ENCODE results near the gene NF2. TPM values are rescaled to one million over a fixed set of nuclear protein-coding genes. Genes with fewer than 3 reads are reported as not detected.

The NF2 gene
- total RNA-seq, 1 experiment from 2014 or later = 50.9 TPM

DNA sequence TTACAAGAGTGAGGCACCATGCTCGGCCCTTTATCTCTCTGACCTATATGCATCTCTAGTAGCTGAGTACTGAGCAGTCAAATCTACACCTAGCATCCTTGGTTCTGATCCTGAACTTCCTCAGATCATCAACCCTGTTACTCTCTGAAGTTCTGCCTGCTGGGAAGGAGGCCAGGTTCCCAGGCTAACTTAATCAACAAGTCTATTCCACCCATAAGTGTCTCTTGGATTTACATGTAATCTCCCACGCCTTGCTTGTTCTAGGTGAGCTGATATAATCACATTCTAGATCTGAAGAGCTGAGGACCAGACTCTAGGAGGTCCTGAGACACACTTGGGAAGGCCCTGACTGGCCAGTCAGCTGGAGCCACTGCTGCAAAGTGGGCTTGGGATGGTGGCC, 138.5 kb downstream of the NF2 start:
- H3K27ac Mint-ChIP-seq = 0 out of 7 replicates have a peak overlapping the region, but pooled peaks of 2 of the 3 experiments have one; percentile 27 to 68
- no CpG with 5 or more reads among the region's 2 CpGs for WGBS (ENCODE audit: extremely low coverage, insufficient read length, low lambda C conversion rate)

More for the DNA sequence above, 138.5 kb downstream of the NF2 start:
- Histone ChIP-seq H3K4ac (ENCODE audit: low read depth, low read length) (no peak overlapping the region), H4K5ac (ENCODE audit: insufficient read length, low read depth, low read length) (no peak overlapping the region), H4K8ac (replicated peaks; ENCODE audit: insufficient read length, low read depth, low read length) (no peak overlapping the region), H3K23ac (ENCODE audit: insufficient read length, low read depth, low read length) (no peak overlapping the region), H3K14ac (ENCODE audit: insufficient read depth, low read length) (no peak overlapping the region), H3K4me1 (ENCODE audit: insufficient read depth, low read length) (no peaks in the 10 kb centered on the region), H2AFZ (ENCODE audit: low read length) (no peak overlapping the region), H3K23me2 (ENCODE audit: insufficient read length, low read depth, low read length, poor library complexity, severe bottlenecking) (peaks cover 4% of the 10 kb centered on the region), H3K4me2 (ENCODE audit: insufficient read depth, insufficient read length, low read length) (no peak overlapping the region), H3K27me3 (ENCODE audit: insufficient read depth, low read length) (no peaks in the 10 kb centered on the region), H2BK5ac (ENCODE audit: insufficient read length, low read length) (no peak overlapping the region), H3K79me2 (ENCODE audit: insufficient read depth, low read length) (no peaks in the 10 kb centered on the region), H3K79me1 (ENCODE audit: insufficient read depth, low read depth, low read length, poor library complexity, severe bottlenecking) (no peaks in the 10 kb centered on the region), H2BK12ac (ENCODE audit: insufficient read length, low read depth, low read length) (no peak overlapping the region), H3K27ac (ENCODE audit: insufficient read length, low read depth, low read length) (no peak overlapping the region), H3K9me3 (ENCODE audit: control insufficient read depth, low read depth, low read length) (no peaks in the 10 kb centered on the region), H4K20me1 (ENCODE audit: control insufficient read depth, insufficient read depth, insufficient read length) (no peaks in the 10 kb centered on the region), H3T11ph (ENCODE audit: low read length) (no peak overlapping the region), H3K18ac (ENCODE audit: insufficient read length, low read depth, low read length) (no peak overlapping the region), H3K9ac (ENCODE audit: extremely low read depth, insufficient read length, low read length) (no peak overlapping the region), H2AK5ac (ENCODE audit: insufficient read length, low read length) (no peak overlapping the region), H3K56ac (ENCODE audit: insufficient read length, low read depth, low read length) (no peak overlapping the region), H4K91ac (ENCODE audit: insufficient read length, low read depth, low read length) (no peak overlapping the region), H2BK15ac (ENCODE audit: low read depth, low read length) (no peak overlapping the region), H2BK120ac (ENCODE audit: low read depth, low read length, poor library complexity, severe bottlenecking) (no peak overlapping the region), H2BK20ac (ENCODE audit: low read depth, low read length, poor library complexity, severe bottlenecking) (no peak overlapping the region)
- peaks cover 3% of the 10 kb centered on the region in 2 experiments; a peak in 3 of 5 replicates for H3K9me3 Mint-ChIP-seq
- H3K4me1 Mint-ChIP-seq = peaks cover 0 to 4% of the 10 kb centered on the region in 2 experiments; a peak in 2 of 4 replicates
- H3K4me3 Mint-ChIP-seq = no peak overlapping the region
- no peaks in the 10 kb centered on the region for H3K27me3 Mint-ChIP-seq (ENCODE audit: low read depth)
- H3K36me3 Mint-ChIP-seq (ENCODE audit: insufficient read depth in 1 of 3, low read depth in 3 of 3) = peaks cover 3 to 8% (median 5%) of the 10 kb centered on the region in 3 experiments; a peak in 6 of 7 replicates
- TF ChIP-seq, protein P1, sequence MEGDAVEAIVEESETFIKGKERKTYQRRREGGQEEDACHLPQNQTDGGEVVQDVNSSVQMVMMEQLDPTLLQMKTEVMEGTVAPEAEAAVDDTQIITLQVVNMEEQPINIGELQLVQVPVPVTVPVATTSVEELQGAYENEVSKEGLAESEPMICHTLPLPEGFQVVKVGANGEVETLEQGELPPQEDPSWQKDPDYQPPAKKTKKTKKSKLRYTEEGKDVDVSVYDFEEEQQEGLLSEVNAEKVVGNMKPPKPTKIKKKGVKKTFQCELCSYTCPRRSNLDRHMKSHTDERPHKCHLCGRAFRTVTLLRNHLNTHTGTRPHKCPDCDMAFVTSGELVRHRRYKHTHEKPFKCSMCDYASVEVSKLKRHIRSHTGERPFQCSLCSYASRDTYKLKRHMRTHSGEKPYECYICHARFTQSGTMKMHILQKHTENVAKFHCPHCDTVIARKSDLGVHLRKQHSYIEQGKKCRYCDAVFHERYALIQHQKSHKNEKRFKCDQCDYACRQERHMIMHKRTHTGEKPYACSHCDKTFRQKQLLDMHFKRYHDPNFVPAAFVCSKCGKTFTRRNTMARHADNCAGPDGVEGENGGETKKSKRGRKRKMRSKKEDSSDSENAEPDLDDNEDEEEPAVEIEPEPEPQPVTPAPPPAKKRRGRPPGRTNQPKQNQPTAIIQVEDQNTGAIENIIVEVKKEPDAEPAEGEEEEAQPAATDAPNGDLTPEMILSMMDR (conservative IDR thresholded peaks at IDR 0.05) = no peak
- no peak for DNase-seq

Data from H9 (cell line).